K562 (cell line): ENCODE data around the gene AHCYL1. TPM values are rescaled to one million over a fixed set of nuclear protein-coding genes. Genes with fewer than 3 reads are reported as not detected.

Experiments used
- AFF1 ChIP-seq, 2 experiments: fragments of 450-650 bp; IDR thresholded peaks; 2 replicates each; pipeline ENCODE4 v1.6.1; 2018; ENCODE audit warnings: mild to moderate bottlenecking in 2 of 2, low read depth in 1 of 2; ENCODE audit not compliant: partially characterized antibody in 2 of 2
- DLX4 ChIP-seq: fragments of 250-450 bp; sonication (Bioruptor Pico); IDR thresholded peaks from 2 replicates; pipeline ENCODE4 v1.6.1; 2021; ENCODE audit warnings: mild to moderate bottlenecking
- ETS1 ChIP-seq: conservative IDR thresholded peaks from 2 replicates; pipeline ENCODE4 v1.6.1; 2011; ENCODE audit warnings: low read depth, mild to moderate bottlenecking, low read length; ENCODE audit not compliant: control insufficient read depth
- GATA2 ChIP-seq: sonication (generic); formaldehyde crosslinking; IDR thresholded peaks from 2 replicates; pipeline ENCODE4 v1.4.0; 2020; ENCODE audit warnings: mild to moderate bottlenecking, missing genetic modification reagents
- HDAC6 ChIP-seq: IDR thresholded peaks from 2 replicates; pipeline ENCODE4 v1.6.1; 2012; ENCODE audit warnings: low read depth, mild to moderate bottlenecking, control low read depth, inconsistent platforms, low read length, moderate library complexity
- HNRNPK ChIP-seq: fragments of 200-400 bp; formaldehyde crosslinking; IDR thresholded peaks from one replicate; pipeline ENCODE4 v1.6.1; 2018; ENCODE audit warnings: mild to moderate bottlenecking, low read depth, low read length; ENCODE audit not compliant: poor library complexity, severe bottlenecking
- MCM7 ChIP-seq, 2 experiments: fragments of 450-650 bp; IDR thresholded peaks; 2 replicates each; pipeline ENCODE4 v1.6.1; 2016 to 2018
- SRF ChIP-seq, 2 experiments: fragments of 250-450, 450-650 bp in 1 of 2; sonication (Bioruptor Pico) in 1 of 2; sonication (generic) in 1 of 2; formaldehyde crosslinking; IDR thresholded peaks; 2 replicates each; pipeline versions ENCODE4 v1.5.0 to v1.5.1; 2020 to 2022; ENCODE audit warnings: mild to moderate bottlenecking in 1 of 2, missing genetic modification reagents in 1 of 2
- ZNF318 ChIP-seq, 2 experiments: fragments of 450-650 bp; IDR thresholded peaks; 2 replicates each; pipeline ENCODE4 v1.6.1; 2016; ENCODE audit warnings: mild to moderate bottlenecking in 2 of 2, borderline replicate concordance in 1 of 2, low read depth in 1 of 2, moderate library complexity in 1 of 2
- ZNF436 ChIP-seq: fragments of 250-450, 450-650 bp; sonication (Bioruptor Pico); formaldehyde crosslinking; IDR thresholded peaks from 2 replicates; pipeline ENCODE4 v1.7.0; 2020; ENCODE audit warnings: mild to moderate bottlenecking
- polyA plus RNA-seq, 8 experiments: library from polyadenylated mRNA; depleted of rRNA in 4 of 8; stranded (reverse) in 5 of 8; unstranded in 3 of 8; fragments of >200 nt; fragmentation: Nextera tagmentation in 2 of 8; fragmentation: Illumina TruSeq in 1 of 8; extraction: Ambion mirVana in 2 of 8; extraction: Trizol in 1 of 8; gene quantifications; 2 replicates each; pipeline versions ENCODE4 v1.2.1 to v1.2.3, GENCODE V29; 2011 to 2014; ENCODE audit warnings: inconsistent platforms in 1 of 8, missing spikeins in 1 of 8
- total RNA-seq, 7 experiments: library from RNA; depleted of rRNA in 6 of 7; stranded (reverse); fragments of >200 nt in 6 of 7; fragmentation: Illumina TruSeq in 2 of 7; extraction: Trizol in 2 of 7; gene quantifications; 2 replicates each; pipeline versions ENCODE4 v1.2.1 to v1.2.3, GENCODE V29; 2011 to 2021; ENCODE audit warnings: low replicate concordance in 1 of 7

AHCYL1 gene
- total and polyA plus RNA-seq, 9 of the 15 experiments (the other 6 are each of a cell fraction or from before 2014, with no cell fraction given): 27.3 to 118 (median 44.5) TPM

GRCh38 chr1:110003747-110004428 lies 19.3 kb downstream of the AHCYL1 start (continued):
- TF ChIP-seq HDAC6 (no peak), HNRNPK (no peak), DLX4 (CRISPR knock-in tag) (no peak), ZNF436 (CRISPR knock-in tag) (no peak), SRF (CRISPR knock-in tag; IDR thresholded peaks at IDR 0.05) (no peak), ZNF318 (IDR thresholded peaks at IDR 0.05; ENCODE audit: borderline replicate concordance in 1 of 2, low read depth in 1 of 2) (peak in 1 of 2 experiments; percentile 73; a peak in 2 of 4 replicates), MCM7 (IDR thresholded peaks at IDR 0.05) (no peak), GATA2 (CRISPR knock-in tag) (peak; percentile 94), ETS1 (no peak), AFF1 (IDR thresholded peaks at IDR 0.05; ENCODE audit: low read depth in 1 of 2, partially characterized antibody in 2 of 2) (peak; percentile 40 to 96)
